ENCODE results near the gene ADD1. TPM values are rescaled to one million over a fixed set of nuclear protein-coding genes. Genes with fewer than 3 reads are reported as not detected.

The ADD1 gene
- total RNA-seq, 1 donor from 2014 or later: 276 TPM

DNA sequence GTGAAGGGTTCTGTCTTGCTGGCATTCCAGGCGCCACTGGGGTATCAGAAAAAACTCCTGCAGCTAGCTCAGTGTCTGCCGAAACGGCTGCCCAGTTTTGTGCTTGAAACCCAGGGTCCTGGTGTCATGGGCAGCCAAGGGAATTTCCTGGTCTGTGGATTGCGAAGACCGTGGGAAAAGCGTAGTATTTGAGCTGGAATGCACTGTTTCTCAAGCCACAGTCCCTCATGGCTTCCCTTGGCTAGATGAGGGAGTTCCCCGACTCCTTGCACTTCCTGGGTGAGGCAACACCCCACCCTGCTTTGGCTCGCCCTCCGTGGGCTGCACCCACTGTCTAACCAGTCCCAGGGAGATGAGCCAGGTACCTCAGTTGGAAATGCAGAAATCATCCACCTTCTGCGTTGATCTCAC is 79.5 kb downstream of the ADD1 start:
- H3K36me3 Mint-ChIP-seq (ENCODE audit: unreplicated experiment): peaks cover 26% of the 10 kb centered on the region
- H3K27me3 Mint-ChIP-seq (ENCODE audit: unreplicated experiment): peaks cover 2% of the 10 kb centered on the region
- no peak for DNase-seq
- H3K9me3 Mint-ChIP-seq (ENCODE audit: unreplicated experiment): peaks cover 10% of the 10 kb centered on the region
- no peak overlapping the region for H3K4me3 Mint-ChIP-seq (ENCODE audit: unreplicated experiment)
- H3K27ac Mint-ChIP-seq (ENCODE audit: unreplicated experiment): no peak overlapping the region
- no peak for TF ChIP-seq CTCF (IDR thresholded peaks at IDR 0.05; ENCODE audit: partially characterized antibody, unreplicated experiment)
- H3K4me1 Mint-ChIP-seq (ENCODE audit: low read depth, unreplicated experiment): peaks cover 13% of the 10 kb centered on the region

DNA sequence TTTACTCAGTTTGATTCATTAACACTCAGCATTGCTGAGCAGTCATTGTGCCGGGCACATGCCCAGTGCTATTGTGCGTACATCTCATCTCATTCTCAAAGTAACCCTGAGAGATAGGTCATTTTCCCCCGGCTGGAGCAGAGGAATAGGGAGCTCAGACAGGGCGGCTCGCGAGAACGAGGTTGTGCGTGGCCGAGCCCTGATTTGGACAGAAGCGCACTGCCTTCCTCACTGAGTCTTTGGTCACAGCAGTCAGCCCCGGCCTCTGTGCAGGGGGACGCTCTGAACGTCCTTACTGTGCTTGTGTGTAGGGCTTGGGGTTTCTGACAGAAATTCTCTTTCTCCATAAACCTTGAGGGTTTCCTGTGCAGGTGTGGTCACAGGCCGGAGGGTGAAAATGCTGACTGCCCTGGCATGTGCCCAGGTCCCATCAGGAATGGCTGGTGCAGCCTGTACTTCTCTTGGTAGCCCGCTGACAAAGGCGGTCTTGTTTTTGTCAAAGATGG is 80.1 kb downstream of the ADD1 start:
- Mint-ChIP-seq H3K27me3 (ENCODE audit: unreplicated experiment) (peaks cover 3% of the 10 kb centered on the region), H3K27ac (ENCODE audit: unreplicated experiment) (no peak overlapping the region), H3K4me3 (ENCODE audit: unreplicated experiment) (no peak overlapping the region), H3K4me1 (ENCODE audit: low read depth, unreplicated experiment) (peaks cover 13% of the 10 kb centered on the region), H3K36me3 (ENCODE audit: unreplicated experiment) (peaks cover 21% of the 10 kb centered on the region), H3K9me3 (ENCODE audit: unreplicated experiment) (peaks cover 12% of the 10 kb centered on the region)
- DNase-seq: no peak
- TF ChIP-seq CTCF (IDR thresholded peaks at IDR 0.05; ENCODE audit: partially characterized antibody, unreplicated experiment): no peak

DNA sequence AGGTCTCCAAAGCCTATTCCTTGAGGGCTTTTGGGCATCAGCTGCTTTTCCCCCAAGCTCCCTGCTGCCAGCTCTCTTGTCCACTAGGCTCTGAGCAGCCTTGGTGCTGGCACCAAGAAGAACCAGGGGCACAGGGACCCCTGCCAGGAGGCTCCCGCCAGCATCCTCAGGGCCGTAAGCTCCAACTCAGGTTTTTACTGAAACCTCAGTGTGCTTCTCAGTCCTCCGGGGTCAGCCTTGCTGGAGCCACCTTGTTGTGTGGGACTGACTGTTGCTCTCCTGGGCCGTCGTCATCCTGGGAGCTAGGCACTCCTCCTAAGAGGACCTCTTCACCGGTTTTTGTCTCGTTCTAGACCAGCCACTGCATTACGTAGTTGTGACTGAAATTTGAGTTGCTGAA is 80.6 kb downstream of the ADD1 start:
- peaks cover 17% of the 10 kb centered on the region for H3K9me3 Mint-ChIP-seq (ENCODE audit: unreplicated experiment)

DNA sequence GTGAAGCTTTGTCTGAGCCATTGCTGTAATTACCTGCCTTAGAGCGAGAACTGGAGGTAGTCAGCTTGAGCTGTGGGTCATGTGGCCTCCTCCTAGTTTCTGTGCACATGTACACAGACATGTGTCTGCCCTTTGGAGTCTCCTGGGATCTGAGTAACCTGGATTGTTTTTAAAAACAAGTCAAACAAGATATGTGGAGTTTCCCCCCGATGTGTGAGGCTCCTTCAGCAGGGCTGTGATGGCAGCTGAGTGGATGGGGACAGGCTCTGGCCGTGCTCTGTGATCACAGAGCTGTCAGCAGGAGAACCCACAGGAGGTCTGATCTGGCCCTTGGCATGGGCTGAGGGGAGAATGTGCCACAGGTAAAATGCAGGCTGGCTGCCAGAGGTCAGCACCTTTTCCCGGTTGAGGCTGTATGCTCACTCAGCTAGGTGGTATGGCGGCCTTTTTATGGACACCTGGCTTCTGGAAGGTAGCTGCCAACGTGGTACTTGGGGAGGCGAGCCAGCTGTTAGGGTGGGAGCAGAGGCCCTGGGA is 81.2 kb downstream of the ADD1 start:
- H3K4me1 Mint-ChIP-seq (ENCODE audit: low read depth, unreplicated experiment): peaks cover 18% of the 10 kb centered on the region
- H3K27ac Mint-ChIP-seq (ENCODE audit: unreplicated experiment): peak overlapping the region; percentile 59
- H3K36me3 Mint-ChIP-seq (ENCODE audit: unreplicated experiment): peaks cover 14% of the 10 kb centered on the region
- DNase-seq: no peak
- no peak for TF ChIP-seq CTCF (IDR thresholded peaks at IDR 0.05; ENCODE audit: partially characterized antibody, unreplicated experiment)
- peaks cover 13% of the 10 kb centered on the region for H3K9me3 Mint-ChIP-seq (ENCODE audit: unreplicated experiment)
- H3K4me3 Mint-ChIP-seq (ENCODE audit: unreplicated experiment): no peak overlapping the region
- peaks cover 4% of the 10 kb centered on the region for H3K27me3 Mint-ChIP-seq (ENCODE audit: unreplicated experiment)

More for the DNA sequence above, 80.6 kb downstream of the ADD1 start:
- TF ChIP-seq CTCF (IDR thresholded peaks at IDR 0.05; ENCODE audit: partially characterized antibody, unreplicated experiment): no peak
- Mint-ChIP-seq H3K4me1 (ENCODE audit: low read depth, unreplicated experiment) (peaks cover 18% of the 10 kb centered on the region), H3K27ac (ENCODE audit: unreplicated experiment) (peak overlapping the region; percentile 59), H3K4me3 (ENCODE audit: unreplicated experiment) (no peak overlapping the region), H3K36me3 (ENCODE audit: unreplicated experiment) (peaks cover 20% of the 10 kb centered on the region), H3K27me3 (ENCODE audit: unreplicated experiment) (peaks cover 4% of the 10 kb centered on the region)
- DNase-seq: no peak

GRCh38 chr4:2925496-2925895 is 81.9 kb downstream of the ADD1 start:
- Mint-ChIP-seq H3K4me1 (ENCODE audit: low read depth, unreplicated experiment) (peaks cover 18% of the 10 kb centered on the region), H3K4me3 (ENCODE audit: unreplicated experiment) (no peak overlapping the region), H3K36me3 (ENCODE audit: unreplicated experiment) (peaks cover 8% of the 10 kb centered on the region), H3K9me3 (ENCODE audit: unreplicated experiment) (peaks cover 13% of the 10 kb centered on the region), H3K27me3 (ENCODE audit: unreplicated experiment) (peaks cover 4% of the 10 kb centered on the region), H3K27ac (ENCODE audit: unreplicated experiment) (no peak overlapping the region)
- no peak for TF ChIP-seq CTCF (IDR thresholded peaks at IDR 0.05; ENCODE audit: partially characterized antibody, unreplicated experiment)
- DNase-seq: no peak
